OCI-LY1 (cell line): ENCODE results near the gene GLG1.

Source experiments
- H2AFZ ChIP-seq: fragments of 200-600 bp; sonication (generic), shearing (Covaris generic); 2 replicates; pipeline ENCODE4 v1.6.0; 2014; ENCODE audit warnings: antibody characterized with exemption, mild to moderate bottlenecking, low read length
- H3F3A ChIP-seq: fragments of 200-600 bp; sonication (generic), shearing (Covaris generic); 2 replicates; pipeline ENCODE4 v1.6.0; 2014; ENCODE audit warnings: mild to moderate bottlenecking, antibody characterized with exemption, low read length, moderate library complexity; ENCODE audit not compliant: insufficient read depth
- H3K27ac ChIP-seq: fragments of 200-600 bp; sonication (generic); 2 replicates; pipeline ENCODE4 v1.5.1; 2014; ENCODE audit warnings: low read length, mixed run types, mild to moderate bottlenecking, low read depth; ENCODE audit not compliant: poor library complexity, severe bottlenecking
- H3K27me3 ChIP-seq: fragments of 200-600 bp; sonication (generic); 2 replicates; pipeline ENCODE4 v1.6.0; 2014; ENCODE audit warnings: antibody characterized with exemption, mild to moderate bottlenecking, low read length, moderate library complexity; ENCODE audit not compliant: insufficient read depth
- H3K36me3 ChIP-seq: fragments of 200-600 bp; sonication (generic); 2 replicates; pipeline ENCODE4 v1.6.1; 2014; ENCODE audit warnings: mild to moderate bottlenecking, antibody characterized with exemption, low read length, moderate library complexity, mixed read lengths; ENCODE audit not compliant: insufficient read depth
- H3K4me1 ChIP-seq: fragments of 200-600 bp; sonication (generic); 2 replicates; pipeline ENCODE4 v1.5.1; 2014; ENCODE audit warnings: mild to moderate bottlenecking, low read length, moderate library complexity; ENCODE audit not compliant: insufficient read depth, severe bottlenecking
- H3K4me2 ChIP-seq: fragments of 200-600 bp; sonication (generic), shearing (Covaris generic); 2 replicates; pipeline ENCODE4 v1.6.1; 2014; ENCODE audit warnings: low read length
- H3K4me3 ChIP-seq: fragments of 200-600 bp; sonication (generic); 2 replicates; pipeline ENCODE4 v1.5.1; 2014; ENCODE audit warnings: low read length, low read depth, mild to moderate bottlenecking, mixed read lengths; ENCODE audit not compliant: poor library complexity, severe bottlenecking
- H3K79me2 ChIP-seq: fragments of 200-600 bp; shearing (Covaris generic); 2 replicates; pipeline ENCODE4 v1.6.1; 2016; ENCODE audit warnings: mixed run types, low read length, mixed read lengths; ENCODE audit not compliant: insufficient read depth
- H3K9ac ChIP-seq: fragments of 200-600 bp; sonication (generic), shearing (Covaris generic); 2 replicates; pipeline ENCODE4 v1.6.1; 2014; ENCODE audit warnings: mild to moderate bottlenecking, low read length, mixed read lengths
- H3K9me2 ChIP-seq: fragments of 200-600 bp; sonication (generic), shearing (Covaris generic); 2 replicates; pipeline ENCODE4 v1.6.1; 2014; ENCODE audit warnings: low read depth, mild to moderate bottlenecking, low read length, mixed read lengths
- H3K9me3 ChIP-seq: fragments of 200-600 bp; shearing (Covaris generic); 2 replicates; pipeline ENCODE4 v1.6.1; 2014; ENCODE audit warnings: low read length, mixed read lengths
- H4K20me1 ChIP-seq: fragments of 200-600 bp; sonication (generic), shearing (Covaris generic); 2 replicates; pipeline ENCODE4 v1.6.0; 2016; ENCODE audit warnings: mild to moderate bottlenecking, low read length; ENCODE audit not compliant: insufficient read depth
- EZH2 ChIP-seq: fragments of 200-600 bp; sonication (generic), shearing (Covaris generic); IDR thresholded peaks from 2 replicates; pipeline ENCODE4 v1.8.0; 2017; ENCODE audit warnings: borderline replicate concordance, mixed run types, mild to moderate bottlenecking, antibody characterized with exemption, low read length, moderate library complexity, mixed read lengths
- TF ChIP-seq, protein P1 (sequence below): fragments of 200-600 bp; sonication (generic), shearing (Covaris generic); IDR thresholded peaks from 2 replicates; pipeline ENCODE4 v1.5.1; 2017; ENCODE audit warnings: mild to moderate bottlenecking, antibody characterized with exemption, low read length, moderate library complexity, mixed read lengths

The GLG1 gene

DNA sequence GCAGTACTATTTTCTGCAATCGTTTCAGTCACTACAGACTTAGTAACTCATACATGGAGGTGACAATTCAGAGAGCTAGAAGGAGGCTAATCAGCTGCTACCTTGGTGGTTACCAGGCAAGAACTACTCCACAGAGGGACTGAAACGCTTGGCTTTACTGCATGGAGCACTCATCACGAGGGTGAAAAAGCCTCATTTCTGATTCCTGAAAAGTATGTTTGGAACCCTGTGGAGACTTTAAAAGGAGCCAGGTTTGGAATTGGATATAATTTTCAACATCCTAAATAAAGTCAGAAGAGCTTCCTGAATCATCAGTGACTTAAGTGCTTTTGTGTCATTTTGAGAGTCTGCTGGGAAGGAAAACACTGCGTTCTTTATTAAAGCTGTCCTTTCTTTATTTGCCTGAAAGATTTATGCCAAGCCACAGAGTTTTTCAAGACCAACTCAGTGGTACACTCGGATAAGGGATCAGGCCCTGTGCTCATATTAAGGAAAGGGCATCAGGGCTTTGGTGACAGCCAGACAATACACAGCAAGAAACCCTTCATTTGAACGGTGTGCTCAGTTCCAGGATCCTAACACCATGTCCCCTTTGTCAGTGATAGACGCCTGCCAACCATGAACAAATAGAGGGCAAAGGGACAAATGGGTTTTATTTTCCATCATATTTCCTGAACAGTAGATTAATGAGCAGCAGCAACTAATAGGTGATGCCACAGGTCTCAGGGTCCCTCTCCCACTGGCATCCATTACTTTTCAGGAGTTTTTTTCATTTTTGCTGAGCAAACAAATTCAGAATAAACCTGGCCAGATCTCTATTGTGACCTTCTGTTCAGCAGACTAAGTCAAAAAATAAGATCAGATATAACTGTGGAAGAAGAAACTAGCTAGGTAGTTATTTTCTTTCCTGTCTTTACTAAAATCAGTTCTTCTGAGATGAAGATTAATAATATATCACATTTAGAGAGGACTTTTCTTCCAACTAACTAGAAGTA, 105.1 kb downstream of the GLG1 start:
- H3K27ac ChIP-seq: peak overlapping the region; percentile 72
- no peaks in the 10 kb centered on the region for H3K27me3 ChIP-seq
- H4K20me1 ChIP-seq: no peaks in the 10 kb centered on the region
- peaks cover 36% of the 10 kb centered on the region for H3K4me1 ChIP-seq
- TF ChIP-seq, protein P1, sequence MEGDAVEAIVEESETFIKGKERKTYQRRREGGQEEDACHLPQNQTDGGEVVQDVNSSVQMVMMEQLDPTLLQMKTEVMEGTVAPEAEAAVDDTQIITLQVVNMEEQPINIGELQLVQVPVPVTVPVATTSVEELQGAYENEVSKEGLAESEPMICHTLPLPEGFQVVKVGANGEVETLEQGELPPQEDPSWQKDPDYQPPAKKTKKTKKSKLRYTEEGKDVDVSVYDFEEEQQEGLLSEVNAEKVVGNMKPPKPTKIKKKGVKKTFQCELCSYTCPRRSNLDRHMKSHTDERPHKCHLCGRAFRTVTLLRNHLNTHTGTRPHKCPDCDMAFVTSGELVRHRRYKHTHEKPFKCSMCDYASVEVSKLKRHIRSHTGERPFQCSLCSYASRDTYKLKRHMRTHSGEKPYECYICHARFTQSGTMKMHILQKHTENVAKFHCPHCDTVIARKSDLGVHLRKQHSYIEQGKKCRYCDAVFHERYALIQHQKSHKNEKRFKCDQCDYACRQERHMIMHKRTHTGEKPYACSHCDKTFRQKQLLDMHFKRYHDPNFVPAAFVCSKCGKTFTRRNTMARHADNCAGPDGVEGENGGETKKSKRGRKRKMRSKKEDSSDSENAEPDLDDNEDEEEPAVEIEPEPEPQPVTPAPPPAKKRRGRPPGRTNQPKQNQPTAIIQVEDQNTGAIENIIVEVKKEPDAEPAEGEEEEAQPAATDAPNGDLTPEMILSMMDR: no peak
- no peak for TF ChIP-seq EZH2
- no peaks in the 10 kb centered on the region for H3K9me2 ChIP-seq
- no peaks in the 10 kb centered on the region for H3K9me3 ChIP-seq
- no peaks in the 10 kb centered on the region for H3K79me2 ChIP-seq
- no peak overlapping the region for H3K4me3 ChIP-seq
- no peak overlapping the region for H2AFZ ChIP-seq
- no peaks in the 10 kb centered on the region for H3F3A ChIP-seq
- H3K4me2 ChIP-seq: peak overlapping the region; percentile 10; the same call in 1 of the 2 replicates
- H3K9ac ChIP-seq: peak overlapping the region; percentile 33
- peaks cover 8% of the 10 kb centered on the region; the same call in 1 of the 2 replicates for H3K36me3 ChIP-seq

DNA sequence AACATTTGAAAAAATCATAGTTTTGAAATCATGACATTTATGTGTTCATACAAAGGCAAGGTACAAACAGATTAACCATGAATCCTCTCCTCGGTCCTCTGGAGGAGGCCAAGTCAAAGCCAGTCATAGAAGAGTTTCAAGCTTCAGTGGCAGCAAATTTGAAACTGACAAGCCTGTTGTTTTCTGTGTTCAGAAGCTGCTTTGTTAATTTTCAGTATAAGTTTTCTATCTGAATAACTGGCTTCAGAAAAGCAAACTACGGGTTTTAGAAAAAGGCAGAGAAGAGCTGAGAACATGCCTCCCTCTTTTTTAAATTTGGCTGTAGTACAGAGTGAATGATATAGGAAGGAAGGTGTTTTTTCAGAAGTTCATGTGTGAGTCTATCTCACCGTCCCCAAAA, 106.0 kb downstream of the GLG1 start:
- 0 out of 2 replicates have a peak overlapping the region, but pooled peaks have one; percentile 3 for H3K4me2 ChIP-seq
- peaks cover 36% of the 10 kb centered on the region for H3K4me1 ChIP-seq
- TF ChIP-seq, protein P1: no peak
- TF ChIP-seq EZH2: no peak
- no peak overlapping the region for H3K9ac ChIP-seq
- no peaks in the 10 kb centered on the region for H4K20me1 ChIP-seq
- H3K4me3 ChIP-seq: no peak overlapping the region
- H3K79me2 ChIP-seq: no peaks in the 10 kb centered on the region
- no peaks in the 10 kb centered on the region for H3K9me2 ChIP-seq
- H3K36me3 ChIP-seq: peaks cover 10% of the 10 kb centered on the region
- no peaks in the 10 kb centered on the region for H3F3A ChIP-seq
- H3K27me3 ChIP-seq: no peaks in the 10 kb centered on the region
- no peak overlapping the region for H2AFZ ChIP-seq
- no peaks in the 10 kb centered on the region for H3K9me3 ChIP-seq
- H3K27ac ChIP-seq: peak overlapping the region; percentile 72

DNA sequence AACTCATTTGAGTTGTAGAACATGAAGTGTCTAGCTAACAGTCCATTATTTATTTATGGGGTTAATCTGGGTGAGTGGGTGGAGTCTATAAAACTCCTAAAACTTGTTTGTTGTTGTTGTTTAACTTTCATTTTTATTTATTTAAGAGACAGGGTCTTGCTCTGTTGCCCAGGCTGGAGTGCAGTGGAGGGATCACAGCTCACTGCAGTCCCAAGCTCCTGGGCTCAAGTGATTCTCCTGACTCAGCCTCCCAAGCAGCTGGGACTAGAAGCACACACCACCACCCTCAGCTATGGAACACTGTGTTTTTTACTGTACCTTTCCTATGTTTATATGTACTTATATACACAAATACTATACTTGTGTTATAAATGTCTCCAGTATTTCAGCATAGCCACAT, 107.8 kb downstream of the GLG1 start:
- TF ChIP-seq, protein P1: no peak
- no peak for TF ChIP-seq EZH2

More for the DNA sequence above, 107.8 kb downstream of the GLG1 start:
- Histone ChIP-seq H2AFZ (no peak overlapping the region), H3K27ac (no peak overlapping the region), H3K9me2 (no peaks in the 10 kb centered on the region), H4K20me1 (no peaks in the 10 kb centered on the region), H3K9me3 (no peaks in the 10 kb centered on the region), H3F3A (no peaks in the 10 kb centered on the region), H3K27me3 (no peaks in the 10 kb centered on the region), H3K4me2 (no peak overlapping the region), H3K9ac (no peak overlapping the region), H3K4me3 (no peak overlapping the region), H3K36me3 (peaks cover 25% of the 10 kb centered on the region), H3K4me1 (peaks cover 35% of the 10 kb centered on the region), H3K79me2 (no peaks in the 10 kb centered on the region)
